Astrocyte (in vitro differentiated cells and primary cell): Measurements from ENCODE around the gene HMGN3. TPM values are rescaled to one million over a fixed set of nuclear protein-coding genes. Genes with fewer than 3 reads are reported as not detected.

ENCODE experiments used
- total RNA-seq: library from RNA; stranded (reverse); gene quantifications from 2 replicates; pipeline ENCODE4 v1.2.1, GENCODE V29; 2021

The HMGN3 gene
- total RNA-seq, 1 donor from 2014 or later: 71.5 TPM

Other genes with a start within 250 kb of the HMGN3 start
- gene PHIP, start 156.4 kb downstream of the HMGN3 start, total RNA-seq: 24.9 and 29.6 TPM in 2 replicates